GM21786 (cell line): ENCODE measurements around the gene C16orf86.

ENCODE experiments used
- ATAC-seq: cut with Tn5 transposase; IDR thresholded peaks from one replicate; pipeline ENCODE4 v1.9.1; 2021; ENCODE audit not compliant: unreplicated experiment

The C16orf86 gene

DNA sequence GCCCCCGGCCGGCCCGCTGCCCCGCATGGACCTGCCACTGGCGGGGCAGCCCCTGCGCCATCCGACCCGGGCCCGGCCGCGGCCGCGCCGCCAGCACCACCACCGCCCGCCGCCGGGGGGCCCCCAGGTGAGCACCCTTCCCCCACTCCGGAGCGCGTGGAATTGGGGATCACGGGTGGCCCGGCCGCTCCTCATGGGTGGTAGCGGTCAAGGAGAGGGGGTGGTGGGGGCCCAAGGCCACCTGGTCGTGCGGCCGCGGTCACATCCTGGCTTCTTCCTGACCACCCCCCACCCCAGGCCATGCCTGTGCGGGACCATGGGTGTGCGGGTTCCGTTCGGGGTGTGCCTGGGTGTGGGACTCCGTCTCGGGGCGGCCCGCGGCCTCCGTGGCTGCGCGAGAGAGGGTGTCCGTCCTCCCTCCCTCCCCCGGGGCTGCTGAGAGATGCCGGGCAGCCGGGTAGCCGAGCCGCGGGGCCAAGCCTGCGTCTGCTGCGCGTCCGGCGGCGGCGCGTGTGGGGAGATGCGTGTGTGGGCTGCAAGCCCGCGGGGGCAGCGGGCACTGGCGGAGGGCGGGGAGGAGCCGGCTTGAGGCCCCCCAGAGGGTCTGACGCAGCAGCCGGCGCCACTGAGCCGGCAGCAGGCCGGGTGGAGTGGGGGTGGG is 13.4 kb upstream of the C16orf86 start:
- ATAC-seq = no peak

DNA sequence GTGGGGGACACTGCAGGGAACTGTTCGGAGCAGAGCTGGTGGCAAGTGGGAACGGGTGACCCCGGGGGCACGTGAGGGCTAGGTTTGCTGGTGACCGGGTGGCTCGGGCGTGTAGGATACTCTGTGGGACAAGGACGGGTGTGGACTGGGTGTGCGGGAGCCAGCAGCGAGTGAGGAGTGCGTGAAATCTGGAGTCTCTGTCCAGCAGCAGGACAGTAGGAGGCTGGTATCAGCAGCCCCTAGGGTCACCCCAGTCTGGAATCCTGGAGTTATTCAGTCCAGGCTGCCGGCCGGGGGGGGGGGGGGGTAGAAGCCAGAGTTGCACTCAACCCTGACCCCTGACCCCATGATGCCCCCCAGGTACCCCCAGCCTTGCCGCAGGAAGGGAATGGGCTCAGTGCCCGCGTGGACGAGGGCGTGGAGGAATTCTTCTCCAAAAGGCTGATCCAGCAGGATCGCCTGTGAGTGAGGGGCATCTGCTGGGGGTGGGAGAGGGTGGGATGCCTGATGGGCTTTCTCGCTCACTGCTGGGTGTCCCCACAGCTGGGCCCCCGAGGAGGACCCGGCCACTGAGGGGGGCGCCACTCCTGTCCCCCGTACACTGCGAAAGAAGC is 12.7 kb upstream of the C16orf86 start:
- ATAC-seq = no peak

DNA sequence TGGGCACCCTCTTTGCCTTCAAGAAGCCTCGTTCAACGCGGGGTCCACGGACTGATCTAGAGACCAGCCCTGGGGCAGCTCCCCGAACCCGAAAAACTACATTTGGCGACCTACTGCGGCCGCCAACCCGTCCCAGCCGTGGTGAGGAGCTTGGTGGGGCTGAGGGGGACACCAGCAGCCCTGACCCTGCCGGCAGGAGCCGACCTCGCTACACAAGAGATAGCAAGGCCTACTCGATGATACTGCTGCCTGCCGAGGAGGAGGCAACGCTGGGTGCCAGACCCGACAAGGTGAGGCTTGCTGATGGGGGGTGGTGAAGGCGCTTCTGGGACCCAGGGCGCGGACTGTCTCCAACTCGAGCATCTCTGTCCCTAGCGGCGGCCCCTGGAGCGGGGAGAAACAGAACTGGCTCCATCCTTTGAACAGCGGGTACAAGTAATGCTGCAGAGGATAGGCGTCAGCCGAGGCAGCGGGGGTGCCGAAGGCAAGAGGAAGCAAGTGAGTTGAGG is 12.2 kb upstream of the C16orf86 start:
- no peak for ATAC-seq

DNA sequence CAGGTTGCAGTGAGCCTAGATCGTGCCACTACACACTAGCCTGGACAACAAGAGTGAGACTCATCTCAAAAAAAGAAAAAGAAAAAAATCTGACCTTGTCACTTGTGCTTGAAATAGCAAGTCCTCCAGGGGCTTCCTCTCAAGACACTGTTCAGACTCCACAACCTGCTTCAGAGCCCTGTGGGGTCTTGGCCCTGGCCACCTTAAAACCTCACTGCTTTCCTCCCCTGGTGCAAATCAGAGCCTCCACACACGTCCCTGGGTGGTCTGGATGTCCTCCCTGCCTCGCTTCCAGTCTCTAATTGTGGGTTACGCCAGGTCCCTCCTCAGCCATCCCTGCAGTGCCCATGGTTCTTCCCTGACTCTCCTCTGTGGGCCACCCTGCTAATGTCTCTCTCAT is 11.3 kb upstream of the C16orf86 start:
- no peak for ATAC-seq

DNA sequence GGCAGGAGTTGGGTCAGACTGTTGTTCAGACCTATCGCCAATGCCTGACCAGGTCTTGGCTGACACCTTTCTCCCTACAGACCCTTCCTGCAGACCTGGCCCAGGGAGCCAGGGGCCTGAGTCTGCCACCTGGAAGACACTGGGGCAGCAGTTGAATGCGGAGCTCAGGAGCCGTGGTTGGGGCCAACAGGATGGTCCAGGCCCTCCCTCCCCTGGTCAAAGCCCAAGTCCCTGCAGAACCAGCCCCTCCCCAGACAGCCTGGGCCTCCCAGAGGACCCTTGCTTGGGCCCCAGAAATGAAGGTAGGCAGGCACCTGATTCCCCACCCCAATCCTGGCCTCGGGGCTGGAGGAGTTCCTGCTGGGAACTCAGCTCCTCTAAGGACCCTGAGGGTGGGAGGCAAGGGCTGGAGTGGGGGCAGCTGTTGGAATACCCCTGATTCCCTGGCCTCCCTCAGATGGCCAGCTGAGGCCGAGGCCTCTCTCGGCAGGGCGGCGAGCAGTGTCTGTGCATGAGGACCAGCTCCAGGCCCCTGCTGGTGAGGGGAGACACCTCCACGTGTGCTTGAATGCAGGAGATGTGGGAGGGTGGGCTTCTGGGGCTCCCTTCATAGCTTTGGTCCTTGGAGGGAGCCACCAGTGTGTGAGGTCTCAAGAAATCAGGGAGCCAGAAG is 10.1 kb upstream of the C16orf86 start:
- no peak for ATAC-seq

DNA sequence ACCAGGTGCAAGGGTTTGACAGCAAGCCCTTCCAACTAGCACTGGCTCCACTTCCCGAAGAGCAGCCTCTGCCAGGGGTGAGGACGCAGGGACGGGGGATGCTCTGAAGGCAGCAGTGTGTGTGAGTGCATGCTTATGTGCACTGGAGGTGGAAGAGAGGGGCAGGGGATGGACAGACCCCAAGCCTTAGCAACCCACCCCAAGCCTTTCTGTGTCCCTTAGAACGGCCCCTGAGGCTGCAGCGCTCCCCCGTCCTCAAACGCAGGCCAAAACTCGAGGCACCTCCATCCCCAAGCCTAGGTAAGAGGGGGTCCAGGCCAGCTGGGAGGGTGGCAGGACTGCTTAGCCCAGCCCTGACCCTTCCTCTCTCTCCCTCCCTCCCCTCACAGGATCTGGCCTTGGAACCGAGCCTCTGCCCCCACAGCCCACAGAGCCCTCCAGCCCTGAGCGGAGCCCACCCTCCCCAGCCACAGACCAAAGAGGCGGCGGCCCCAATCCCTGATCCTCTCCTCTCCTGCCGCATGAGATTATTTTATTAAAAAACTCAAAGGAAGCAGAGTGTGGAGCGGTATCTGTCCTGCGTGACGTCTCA is 9.5 kb upstream of the C16orf86 start:
- ATAC-seq = no peak

DNA sequence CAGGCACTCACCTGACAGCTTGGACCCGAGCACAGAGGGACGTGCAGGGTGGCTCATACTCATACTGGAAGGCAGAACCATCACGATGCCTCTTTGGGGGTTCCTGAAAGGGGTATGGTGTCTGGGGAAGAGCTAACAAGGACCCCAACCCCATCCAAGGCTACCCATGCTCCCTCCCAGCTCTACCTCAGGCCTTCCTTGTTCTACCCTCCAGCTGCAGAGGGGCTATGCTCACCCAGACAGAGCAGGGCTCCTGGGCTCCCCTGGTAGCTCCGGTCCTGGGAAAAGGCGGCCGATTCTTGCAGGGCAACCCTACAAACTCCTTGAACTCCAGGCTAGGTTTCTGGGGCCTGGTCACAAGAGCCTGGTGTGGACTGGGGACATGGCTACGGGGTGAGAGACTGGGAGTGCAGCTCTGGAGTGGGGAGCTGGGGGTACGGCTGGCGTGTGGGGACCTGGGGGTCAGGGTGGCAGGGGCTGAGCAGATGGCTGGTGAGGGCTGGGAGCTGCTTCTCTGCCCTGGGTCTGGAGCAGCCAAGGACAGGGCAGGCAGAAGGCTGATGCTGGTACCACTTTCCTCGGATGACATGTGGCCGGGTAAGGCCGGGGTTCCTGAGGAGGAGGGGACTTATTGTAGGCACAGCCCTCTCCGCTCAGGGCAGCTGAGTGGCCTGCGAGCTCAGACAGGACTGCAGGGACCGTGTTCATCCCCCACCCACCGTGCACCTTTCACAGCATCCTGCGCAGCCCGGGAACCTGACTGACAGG is 8.7 kb upstream of the C16orf86 start:
- no peak for ATAC-seq

DNA sequence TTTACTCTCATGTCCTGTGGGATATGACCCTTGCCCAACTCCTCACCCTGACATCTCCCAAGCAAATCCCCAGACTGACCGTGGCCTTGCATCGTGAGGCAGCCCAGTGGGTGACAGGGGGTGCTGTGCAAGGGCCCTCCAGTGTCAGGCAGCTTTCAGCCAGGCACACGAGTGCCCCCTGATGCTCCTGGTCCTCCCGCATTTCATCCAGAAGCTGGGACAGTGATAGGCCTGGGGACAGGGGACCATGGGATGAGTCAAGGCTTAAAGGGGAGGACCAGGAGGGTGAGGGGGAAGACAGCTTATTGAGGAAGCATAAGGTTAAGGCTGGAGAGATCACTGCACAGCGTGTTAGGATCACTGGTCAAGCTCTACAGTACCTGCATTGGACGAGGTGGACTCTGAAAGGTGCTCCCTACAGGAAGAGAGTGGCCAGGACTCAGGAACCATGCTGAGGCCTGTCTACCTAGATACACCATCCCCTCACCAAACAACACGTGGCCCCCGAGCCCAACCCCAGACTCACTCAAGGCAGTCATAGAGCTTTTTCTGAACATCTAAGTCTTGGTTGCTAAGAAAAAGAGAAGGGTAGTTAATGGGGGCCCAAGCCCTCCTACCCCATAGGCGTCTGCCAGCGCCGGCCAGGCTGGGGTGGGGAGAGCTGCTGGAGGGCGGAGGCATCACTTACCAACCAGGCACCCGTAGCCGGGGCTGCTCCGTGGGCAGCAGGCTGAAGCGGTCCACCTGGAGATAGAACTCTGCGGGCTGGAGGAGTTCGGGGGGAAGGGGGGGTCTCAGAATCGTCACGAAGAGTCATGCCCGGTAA is 7.6 kb upstream of the C16orf86 start:
- no peak for ATAC-seq

DNA sequence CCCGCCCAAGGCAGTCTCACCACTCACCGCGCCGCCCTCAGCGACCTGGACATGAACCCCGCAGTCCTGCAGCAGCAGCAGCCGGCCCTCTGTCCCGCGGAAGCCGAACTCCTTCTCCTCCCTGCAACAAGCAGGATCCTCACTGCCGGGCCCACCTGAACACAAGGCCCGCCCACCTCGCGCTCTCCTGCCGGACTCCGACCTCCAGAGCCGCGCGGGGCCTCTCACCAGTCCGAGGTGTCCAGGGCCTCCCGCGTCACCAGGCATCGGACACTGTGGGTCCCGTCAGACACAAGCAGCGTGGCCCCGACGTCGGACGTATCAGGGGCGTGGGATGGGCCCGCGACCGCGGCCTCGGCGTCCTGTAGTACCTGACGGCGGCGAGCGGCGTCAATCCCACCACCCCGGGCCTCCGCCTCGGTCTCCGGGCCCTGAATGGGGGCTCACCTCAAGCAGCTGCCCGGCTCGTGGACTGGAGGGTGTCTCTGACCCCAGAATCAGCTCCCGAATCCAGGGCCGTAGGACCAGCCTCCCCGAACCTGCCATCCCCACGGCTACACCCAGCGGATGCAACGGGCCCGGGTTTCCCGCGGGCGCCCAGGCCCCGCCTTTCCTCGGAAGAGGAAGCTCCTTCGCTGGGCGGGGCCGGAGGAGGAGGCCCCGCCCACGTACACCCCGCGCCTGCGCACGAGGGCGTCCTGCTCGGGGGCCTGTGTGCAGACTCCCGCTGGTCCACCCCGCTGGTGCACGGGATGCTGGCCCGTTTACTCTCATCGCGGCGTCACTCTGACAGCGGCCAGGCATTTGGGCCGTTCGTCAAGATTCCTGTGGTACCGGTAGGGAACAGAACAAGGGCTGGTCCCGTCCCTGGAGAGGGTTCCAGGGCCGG is 6.7 kb upstream of the C16orf86 start, which contains the start of gene ACD:
TSS of gene ACD (minus strand) at position 586 of the 889 bp plus-strand sequence. CDS start at position 546, 40 bp downstream.
- ATAC-seq = peak; percentile 52

DNA sequence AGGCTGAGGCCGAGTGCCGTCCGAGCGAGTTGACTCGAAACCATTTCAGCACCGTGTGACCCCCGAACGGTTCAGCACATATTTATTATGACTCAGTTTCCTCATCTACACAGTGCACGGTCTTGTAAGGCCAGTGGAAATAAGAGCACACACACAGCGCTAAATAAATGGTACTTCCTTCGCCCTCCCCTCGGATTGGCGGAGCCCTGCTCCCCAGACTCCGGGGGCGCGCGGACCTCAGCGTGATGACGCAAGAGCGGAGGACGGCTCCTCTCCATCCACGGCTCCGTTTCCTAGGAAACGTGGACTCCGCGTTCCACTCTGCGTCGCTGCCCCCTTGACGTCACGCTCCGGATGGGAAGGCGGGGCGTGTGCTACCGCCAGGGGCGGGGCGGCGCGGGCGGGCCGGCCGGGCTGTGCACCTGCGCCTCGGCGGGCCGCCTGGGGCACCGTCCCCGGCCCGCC is 6.0 kb upstream of the C16orf86 start, which contains the start of gene PARD6A:
TSS of gene PARD6A (plus strand) at position 397 of the 465 bp plus-strand sequence. CDS start 79 bp downstream, outside the sequence.
- ATAC-seq = peak; percentile 81

DNA sequence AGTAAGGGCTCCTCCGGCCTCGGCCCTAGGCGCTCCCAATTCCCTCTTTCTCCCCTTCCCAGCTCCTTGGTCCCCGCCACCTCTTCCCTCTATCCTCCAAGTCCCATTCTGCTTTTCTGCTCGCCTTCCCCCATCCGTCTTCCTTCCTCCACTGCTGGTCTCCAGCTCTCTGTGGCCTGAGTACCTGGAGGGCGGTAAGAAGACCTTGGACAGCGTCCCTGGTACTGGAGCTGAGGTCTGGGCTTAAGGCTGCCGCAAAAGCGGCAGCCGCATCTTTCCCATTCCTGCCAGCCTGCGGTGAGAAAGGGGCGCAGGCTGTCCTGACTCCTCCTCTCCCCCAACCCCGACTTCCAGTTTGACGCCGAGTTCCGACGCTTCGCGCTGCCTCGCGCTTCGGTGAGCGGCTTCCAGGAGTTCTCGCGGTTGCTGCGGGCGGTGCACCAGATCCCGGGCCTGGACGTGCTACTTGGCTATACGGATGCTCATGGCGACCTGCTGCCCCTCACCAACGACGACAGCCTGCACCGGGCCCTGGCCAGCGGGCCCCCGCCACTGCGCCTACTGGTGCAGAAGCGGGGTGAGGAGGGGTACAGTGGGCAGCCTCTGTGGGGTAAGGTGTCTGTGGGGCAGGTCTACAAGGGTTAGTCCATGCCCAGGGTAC is 5.4 kb upstream of the C16orf86 start:
- ATAC-seq = no peak

DNA sequence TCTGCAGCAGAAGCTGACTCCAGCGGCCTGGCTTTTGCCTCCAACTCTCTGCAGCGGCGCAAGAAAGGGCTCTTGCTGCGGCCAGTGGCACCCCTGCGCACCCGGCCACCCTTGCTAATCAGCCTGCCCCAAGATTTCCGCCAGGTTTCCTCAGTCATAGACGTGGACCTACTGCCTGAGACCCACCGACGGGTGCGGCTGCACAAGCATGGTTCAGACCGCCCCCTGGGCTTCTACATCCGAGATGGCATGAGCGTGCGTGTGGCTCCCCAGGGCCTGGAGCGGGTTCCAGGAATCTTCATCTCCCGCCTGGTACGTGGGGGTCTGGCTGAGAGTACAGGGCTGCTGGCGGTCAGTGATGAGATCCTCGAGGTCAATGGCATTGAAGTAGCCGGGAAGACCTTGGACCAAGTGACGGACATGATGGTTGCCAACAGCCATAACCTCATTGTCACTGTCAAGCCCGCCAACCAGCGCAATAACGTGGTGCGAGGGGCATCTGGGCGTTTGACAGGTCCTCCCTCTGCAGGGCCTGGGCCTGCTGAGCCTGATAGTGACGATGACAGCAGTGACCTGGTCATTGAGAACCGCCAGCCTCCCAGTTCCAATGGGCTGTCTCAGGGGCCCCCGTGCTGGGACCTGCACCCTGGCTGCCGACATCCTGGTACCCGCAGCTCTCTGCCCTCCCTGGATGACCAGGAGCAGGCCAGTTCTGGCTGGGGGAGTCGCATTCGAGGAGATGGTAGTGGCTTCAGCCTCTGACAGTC is 4.5 kb upstream of the C16orf86 start:
- no peak for ATAC-seq

DNA sequence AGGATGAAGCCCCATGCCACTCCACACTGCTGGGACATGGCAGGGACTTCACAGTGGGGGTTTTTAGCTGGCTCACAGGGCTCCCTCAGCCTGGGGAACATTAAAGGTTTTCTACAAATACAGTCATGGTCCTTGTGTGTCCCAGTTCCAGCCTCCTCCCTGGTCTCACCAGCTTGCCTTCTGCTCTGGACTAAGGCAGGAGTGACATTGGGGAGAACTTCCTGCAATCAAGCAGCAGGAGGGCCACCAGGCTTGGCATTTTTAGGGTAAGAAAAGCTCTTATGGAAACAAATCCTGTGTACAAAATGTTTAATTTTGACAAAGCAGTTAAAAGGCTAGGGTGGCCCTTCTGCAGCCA is 4.0 kb upstream of the C16orf86 start:
- ATAC-seq = no peak

DNA sequence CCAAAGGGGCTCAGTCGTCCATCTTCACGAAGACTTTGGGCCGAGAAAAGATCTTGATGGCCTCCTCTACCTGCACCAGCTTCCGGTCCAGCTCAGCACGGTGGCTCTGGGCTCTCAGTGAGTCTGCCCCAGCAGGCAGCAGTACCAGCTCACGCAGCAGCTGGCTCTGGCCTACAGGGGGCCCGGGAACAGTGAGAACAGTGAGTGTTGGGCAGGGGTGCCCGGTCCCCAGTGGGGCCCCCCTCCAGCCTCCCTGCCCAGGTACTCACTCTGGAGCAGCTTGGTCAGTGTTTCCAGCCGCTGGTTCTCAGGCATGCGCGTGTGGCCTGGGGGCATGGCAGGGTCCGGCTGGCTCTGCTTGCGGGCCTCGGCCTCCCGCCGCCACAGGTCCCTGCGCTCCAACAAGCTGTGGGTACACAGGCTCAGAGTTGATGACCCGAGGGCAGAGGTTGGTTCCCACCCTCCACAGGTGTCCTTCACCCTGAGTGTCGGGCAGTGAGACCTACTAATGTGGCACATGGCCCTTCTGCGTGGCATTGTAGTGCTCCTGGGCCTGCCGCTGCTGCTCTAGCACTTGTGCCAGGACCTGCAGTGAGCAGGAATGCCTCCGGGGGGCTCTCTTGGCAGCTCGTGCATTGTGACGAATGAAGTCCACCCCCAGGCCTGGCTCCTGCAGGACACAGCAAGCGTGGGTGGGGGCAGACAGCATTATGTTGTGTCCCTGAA is 3.3 kb upstream of the C16orf86 start:
- ATAC-seq = no peak

DNA sequence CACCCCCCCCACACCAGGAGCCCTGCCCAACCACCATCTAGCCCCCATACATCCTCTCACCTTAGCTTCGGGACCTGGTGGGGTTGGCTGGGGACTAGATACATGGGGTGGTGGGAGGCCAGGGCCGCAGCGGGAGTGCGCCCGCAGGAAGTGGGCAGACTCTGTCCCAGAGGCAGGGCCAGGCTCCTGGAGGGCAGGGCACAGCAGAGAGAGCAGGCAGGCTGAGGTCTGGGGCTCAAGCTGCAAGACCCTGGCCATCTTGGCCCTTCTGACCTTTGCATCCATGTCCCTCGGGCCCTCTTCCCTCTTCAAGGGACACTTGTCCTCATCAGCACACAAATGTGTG is 2.8 kb upstream of the C16orf86 start:
- ATAC-seq = no peak

DNA sequence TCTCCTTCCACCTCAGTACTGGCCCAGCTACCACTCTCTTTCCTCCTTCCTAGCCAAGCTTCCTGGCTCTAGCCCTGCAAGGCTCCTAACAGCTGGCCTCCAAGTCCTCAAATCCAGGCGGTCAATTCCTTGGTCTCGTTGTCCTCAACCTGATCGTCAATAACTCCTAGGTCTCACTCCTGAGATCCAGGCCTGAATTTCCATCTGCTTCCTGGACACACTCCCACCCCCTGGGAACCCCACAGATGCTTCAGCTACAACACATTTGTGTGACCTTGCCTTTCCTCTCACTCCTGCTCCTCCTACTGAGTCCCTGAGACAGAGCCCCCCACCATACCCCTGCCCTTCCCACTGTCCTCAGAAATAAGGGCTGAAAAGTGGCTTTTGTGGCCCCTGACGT is 2.4 kb upstream of the C16orf86 start:
- no peak for ATAC-seq

DNA sequence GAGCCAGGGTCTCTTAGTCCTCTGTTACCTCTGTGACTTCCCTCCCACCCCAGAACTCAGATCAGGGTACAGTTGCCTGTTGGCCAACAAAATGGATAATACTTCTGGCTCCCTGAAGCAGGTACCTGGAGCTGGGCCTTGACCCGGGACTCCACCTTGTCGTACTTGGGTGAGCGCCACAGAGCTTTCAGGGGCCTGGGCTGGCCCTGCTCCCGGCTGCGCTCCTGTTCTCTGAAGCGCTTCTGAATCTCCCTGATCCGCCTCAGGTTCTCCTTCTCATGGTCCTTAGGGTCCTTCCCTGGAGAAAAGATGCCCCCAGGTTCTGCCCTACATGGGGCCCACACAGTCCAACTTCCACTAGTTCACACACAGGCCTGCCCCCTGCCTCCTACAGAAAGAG is 1.7 kb upstream of the C16orf86 start:
- ATAC-seq = no peak
